KMS-11 (cell line): Measurements from ENCODE around the gene PSENEN.

Source experiments
- H2AFZ ChIP-seq: fragments of 200-600 bp; sonication (generic); 2 replicates; pipeline ENCODE4 v1.6.1; 2016; ENCODE audit warnings: antibody characterized with exemption, mixed run types, low read depth
- H3K27ac ChIP-seq: fragments of 200-600 bp; sonication (generic); 2 replicates; pipeline ENCODE4 v1.6.1; 2016; ENCODE audit warnings: mild to moderate bottlenecking, mixed run types
- H3K27me3 ChIP-seq: fragments of 200-600 bp; sonication (generic); 2 replicates; pipeline ENCODE4 v1.6.1; 2017; ENCODE audit warnings: mild to moderate bottlenecking, low read depth, mixed run types, moderate library complexity; ENCODE audit not compliant: insufficient read depth
- H3K36me3 ChIP-seq: fragments of 200-600 bp; sonication (generic); 2 replicates; pipeline ENCODE4 v1.6.1; 2017; ENCODE audit warnings: mild to moderate bottlenecking, mixed run types; ENCODE audit not compliant: insufficient read depth
- H3K4me1 ChIP-seq: fragments of 200-600 bp; sonication (generic); 2 replicates; pipeline ENCODE4 v1.6.1; 2016; ENCODE audit warnings: mild to moderate bottlenecking, low read depth, mixed run types; ENCODE audit not compliant: poor library complexity, severe bottlenecking
- H3K4me2 ChIP-seq: fragments of 200-600 bp; sonication (generic); 2 replicates; pipeline ENCODE4 v1.7.0; 2016; ENCODE audit warnings: mild to moderate bottlenecking, mixed run types
- H3K4me3 ChIP-seq: fragments of 200-600 bp; sonication (generic); IDR thresholded peaks from 2 replicates; pipeline ENCODE4 v1.6.1; 2017; ENCODE audit warnings: low read depth, low read length, mixed read lengths; ENCODE audit not compliant: insufficient read depth
- H3K79me2 ChIP-seq: fragments of 200-600 bp; sonication (generic); 2 replicates; pipeline ENCODE4 v1.6.1; 2016; ENCODE audit warnings: low read depth, mixed run types; ENCODE audit not compliant: insufficient read depth
- H3K9ac ChIP-seq: fragments of 200-600 bp; sonication (generic); 2 replicates; pipeline ENCODE4 v1.6.1; 2016; ENCODE audit warnings: mild to moderate bottlenecking, mixed run types
- H4K20me1 ChIP-seq: fragments of 200-600 bp; sonication (generic); 2 replicates; pipeline ENCODE4 v1.6.1; 2016; ENCODE audit warnings: mild to moderate bottlenecking, mixed run types; ENCODE audit not compliant: insufficient read depth
- CTCF ChIP-seq: fragments of 200-600 bp; sonication (generic); conservative IDR thresholded peaks from 2 replicates; pipeline ENCODE4 v1.6.1; 2017; ENCODE audit warnings: low read depth, mild to moderate bottlenecking, antibody characterized with exemption, low read length, moderate library complexity, mixed read lengths

Gene PSENEN

DNA sequence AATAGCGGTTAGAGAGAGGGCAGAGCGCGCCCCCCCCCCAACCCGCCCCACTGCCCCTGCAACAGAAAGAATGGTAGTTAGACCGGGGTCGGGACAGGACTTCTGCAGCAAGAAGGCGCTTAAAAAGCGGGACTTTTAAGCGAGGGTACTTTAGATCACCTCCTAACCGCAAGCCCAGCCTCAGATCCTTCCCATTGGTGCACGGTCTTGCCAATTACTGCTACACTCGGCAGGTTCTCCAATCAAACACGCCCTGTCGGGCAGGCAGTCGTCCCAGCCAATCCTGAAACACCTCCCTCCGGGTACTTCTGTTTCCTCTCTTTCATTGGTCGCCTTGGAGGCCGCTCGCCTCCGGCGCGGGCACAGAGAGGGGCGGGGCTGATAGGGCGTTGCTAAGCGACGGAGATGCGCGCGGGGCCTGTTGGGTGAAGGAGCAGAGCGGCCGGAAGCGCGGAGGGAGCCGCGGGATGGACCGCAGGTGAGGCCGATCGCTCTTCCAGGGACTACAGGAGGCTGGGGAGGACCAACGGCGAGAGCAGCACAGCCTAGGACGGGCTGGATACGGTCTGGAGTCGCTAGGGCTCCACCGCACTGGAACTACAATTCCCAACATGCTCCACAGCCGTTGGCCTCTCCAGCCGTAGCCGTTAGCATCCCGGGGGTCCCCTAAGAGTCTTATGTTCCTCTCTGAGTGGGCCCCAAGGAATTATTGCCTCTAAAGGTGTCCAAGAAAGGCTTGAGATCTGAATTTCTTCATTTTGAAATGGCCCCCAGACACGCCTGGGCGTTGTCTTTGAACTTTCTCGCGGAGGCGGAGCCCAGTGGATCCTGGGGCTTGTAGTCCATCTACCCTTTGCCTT lies 12.5 kb downstream of the PSENEN start, which contains the start of gene PROSER3:
TSS of gene PROSER3 (plus strand) at position 428 of the 860 bp plus-strand sequence. CDS start at position 468, 40 bp downstream.
- Histone ChIP-seq H3K79me2 (peaks cover 12% of the 10 kb centered on the region; the same call in 1 of the 2 replicates), H2AFZ (peak within 1 kb of the TSS; percentile 94), H3K36me3 (no peaks in the 10 kb centered on the region), H3K27me3 (no peaks in the 10 kb centered on the region), H3K9ac (peak within 1 kb of the TSS; percentile 77), H3K4me1 (peaks cover 16% of the 10 kb centered on the region), H3K27ac (peak within 1 kb of the TSS; percentile 79), H3K4me2 (peak within 1 kb of the TSS; percentile 84), H3K4me3 (no peak within 1 kb of the TSS), H4K20me1 (no peaks in the 10 kb centered on the region)
- TF ChIP-seq CTCF, result no peak

GRCh38 chr19:35759697-35760096 lies 14.2 kb downstream of the PSENEN start:
- H3K4me3 ChIP-seq, result no peak overlapping the region
- no peaks in the 10 kb centered on the region for H3K27me3 ChIP-seq
- H3K4me1 ChIP-seq, result peaks cover 16% of the 10 kb centered on the region
- no peak overlapping the region for H3K4me2 ChIP-seq
- H2AFZ ChIP-seq, result no peak overlapping the region
- TF ChIP-seq CTCF, result no peak
- no peak overlapping the region for H3K27ac ChIP-seq
- no peaks in the 10 kb centered on the region for H3K36me3 ChIP-seq
- H4K20me1 ChIP-seq, result no peaks in the 10 kb centered on the region
- peaks cover 12% of the 10 kb centered on the region; the same call in 1 of the 2 replicates for H3K79me2 ChIP-seq
- no peak overlapping the region for H3K9ac ChIP-seq

- Histone ChIP-seq H3K4me2 (no peak overlapping the region), H3K27me3 (no peaks in the 10 kb centered on the region), H2AFZ (no peak overlapping the region), H3K9ac (no peak overlapping the region), H3K27ac (no peak overlapping the region), H3K4me3 (no peak overlapping the region), H3K4me1 (peaks cover 16% of the 10 kb centered on the region), H3K36me3 (no peaks in the 10 kb centered on the region), H4K20me1 (no peaks in the 10 kb centered on the region), H3K79me2 (peaks cover 12% of the 10 kb centered on the region; the same call in 1 of the 2 replicates)
- no peak for TF ChIP-seq CTCF
These were observed 15.4 kb downstream of the PSENEN start for GRCh38 chr19:35760711-35761349.

DNA sequence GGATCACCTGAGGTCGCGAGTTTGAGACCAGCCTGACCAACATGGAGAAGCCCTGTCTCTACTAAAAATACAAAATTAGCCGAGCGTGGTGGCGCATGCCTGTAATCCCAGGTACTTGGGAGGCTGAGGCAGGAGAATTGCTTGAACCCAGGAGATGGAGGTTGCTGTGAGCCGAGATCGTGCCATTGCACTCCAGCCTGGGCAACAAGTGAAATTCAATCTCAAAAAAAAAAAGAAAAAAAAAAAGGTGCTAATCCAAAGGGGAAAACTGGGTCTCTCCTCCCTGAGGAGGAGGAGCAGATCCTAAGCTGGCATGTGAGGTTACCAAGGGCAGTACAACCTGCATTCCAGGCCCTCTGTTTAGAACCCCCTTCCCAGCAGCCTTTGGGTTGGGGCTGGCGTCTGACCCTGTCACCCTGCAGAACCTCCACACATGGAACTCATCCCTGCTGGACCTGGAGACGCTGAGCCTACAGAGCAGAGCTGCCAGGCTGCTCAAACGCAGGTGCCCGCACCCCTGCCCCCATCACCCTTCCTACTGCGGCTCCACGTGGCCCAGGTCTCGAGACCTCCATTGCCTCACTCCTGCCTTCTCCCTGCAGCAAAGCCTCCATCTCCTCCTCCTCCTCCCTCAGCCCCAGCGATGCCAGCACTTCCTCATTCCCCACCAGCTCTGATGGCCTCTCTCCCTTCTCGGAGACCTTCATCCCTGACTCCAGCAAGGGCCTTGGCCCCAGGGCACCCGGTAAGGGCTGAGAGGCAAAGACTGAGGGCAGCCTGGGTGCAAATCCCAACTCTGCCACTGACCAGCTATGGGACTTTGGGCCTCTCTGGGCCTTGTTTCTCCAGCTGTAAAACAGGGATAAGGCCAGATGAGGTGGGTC lies 19.2 kb downstream of the PSENEN start:
- no peaks in the 10 kb centered on the region for H3K27me3 ChIP-seq

More for the DNA sequence above, 19.2 kb downstream of the PSENEN start:
- no peaks in the 10 kb centered on the region for H4K20me1 ChIP-seq
- H3K9ac ChIP-seq, result no peak overlapping the region
- no peak overlapping the region for H2AFZ ChIP-seq
- H3K4me1 ChIP-seq, result no peaks in the 10 kb centered on the region
- H3K79me2 ChIP-seq, result no peaks in the 10 kb centered on the region
- H3K27ac ChIP-seq, result no peak overlapping the region
- no peaks in the 10 kb centered on the region for H3K36me3 ChIP-seq
- no peak for TF ChIP-seq CTCF
- no peak overlapping the region for H3K4me2 ChIP-seq
- no peak overlapping the region for H3K4me3 ChIP-seq
